Gastrocnemius medialis (tissue), 4 donors: ENCODE data around the gene PPP1R15B. TPM values are rescaled to one million over a fixed set of nuclear protein-coding genes. Genes with fewer than 3 reads are reported as not detected.

ENCODE experiments used
- ATAC-seq, 2 donors: fragments of 150-250 bp; one replicate each; pipeline ENCODE4 v1.9.1; 2016
- DNase-seq, 2 donors: peaks; one replicate each; pipeline ENCODE4 v3.0.0-alpha.2; 2019
- H3K27ac ChIP-seq, 4 donors: fragments of 200-600 bp; sonication (generic); 1 replicate in 1 of 4; 2 replicates in 3 of 4; pipeline ENCODE4 v1.5.1; 2016 to 2018; ENCODE audit warnings: mild to moderate bottlenecking in 2 of 4, moderate library complexity in 1 of 4
- H3K27me3 ChIP-seq, 3 donors: fragments of 200-600 bp; sonication (generic) in 2 of 3; 1 replicate in 1 of 3; 2 replicates in 2 of 3; pipeline versions ENCODE4 v1.5.1 to v1.6.0; 2016 to 2019; ENCODE audit warnings: mild to moderate bottlenecking in 1 of 3, moderate library complexity in 1 of 3
- H3K36me3 ChIP-seq, 2 donors: fragments of 200-600 bp; sonication (generic) in 1 of 2; one replicate each; pipeline ENCODE4 v1.5.1; 2017 to 2018
- H3K4me1 ChIP-seq, 2 donors: fragments of 200-600 bp; sonication (generic) in 1 of 2; one replicate each; pipeline ENCODE4 v1.5.1; 2016 to 2017; ENCODE audit warnings: mild to moderate bottlenecking in 2 of 2
- H3K4me3 ChIP-seq, 4 donors: fragments of 200-600 bp; sonication (generic) in 3 of 4; 1 replicate in 1 of 4; 2 replicates in 3 of 4; pipeline ENCODE4 v1.5.1; 2016 to 2019; ENCODE audit warnings: mild to moderate bottlenecking in 2 of 4
- H3K9me3 ChIP-seq, 3 donors: fragments of 200-600 bp; sonication (generic) in 2 of 3; 1 replicate in 1 of 3; 2 replicates in 2 of 3; pipeline ENCODE4 v1.5.1; 2016 to 2019
- POLR2A ChIP-seq, 2 donors: fragments of 450-650 bp; IDR thresholded peaks; one replicate each; pipeline ENCODE4 v1.6.1; 2017; ENCODE audit warnings: antibody characterized with exemption in 2 of 2, mild to moderate bottlenecking in 2 of 2, moderate library complexity in 2 of 2
- in situ Hi-C, 4 donors: fragments of 200-750 bp; cut with MboI; loops; one replicate each; pipeline versions ENCODE4 v1.15.0 to v1.8.0; 2017; ENCODE audit warnings: low sequenced_read_pairs in 4 of 4
- intact Hi-C: fragments of 100-400 bp; cut with DNase I; formaldehyde crosslinking; loops from one replicate; pipeline ENCODE4 v1.15.1; 2023; ENCODE audit warnings: low total_unique reads
- total RNA-seq, 4 donors: library from RNA; depleted of rRNA; stranded (reverse); fragments of >200 nt; gene quantifications; one replicate each; pipeline versions ENCODE4 v1.1.0 to v1.2.3, GENCODE V29; 2016
- TF ChIP-seq, protein P1 (sequence below), 5 experiments: fragments of 450-650 bp in 3 of 5; fragments of 200-600 bp in 2 of 5; sonication (generic) in 2 of 5; IDR thresholded peaks in 4 of 5; conservative IDR thresholded peaks in 1 of 5; 1 replicate in 4 of 5; 2 replicates in 1 of 5; pipeline ENCODE4 v1.5.1; 2016 to 2019; ENCODE audit warnings: antibody characterized with exemption in 5 of 5, mild to moderate bottlenecking in 3 of 5, moderate library complexity in 3 of 5

The PPP1R15B gene
- total RNA-seq, 4 donors from 2014 or later = 23.8 to 33.0 (median 25.9) TPM

DNA sequence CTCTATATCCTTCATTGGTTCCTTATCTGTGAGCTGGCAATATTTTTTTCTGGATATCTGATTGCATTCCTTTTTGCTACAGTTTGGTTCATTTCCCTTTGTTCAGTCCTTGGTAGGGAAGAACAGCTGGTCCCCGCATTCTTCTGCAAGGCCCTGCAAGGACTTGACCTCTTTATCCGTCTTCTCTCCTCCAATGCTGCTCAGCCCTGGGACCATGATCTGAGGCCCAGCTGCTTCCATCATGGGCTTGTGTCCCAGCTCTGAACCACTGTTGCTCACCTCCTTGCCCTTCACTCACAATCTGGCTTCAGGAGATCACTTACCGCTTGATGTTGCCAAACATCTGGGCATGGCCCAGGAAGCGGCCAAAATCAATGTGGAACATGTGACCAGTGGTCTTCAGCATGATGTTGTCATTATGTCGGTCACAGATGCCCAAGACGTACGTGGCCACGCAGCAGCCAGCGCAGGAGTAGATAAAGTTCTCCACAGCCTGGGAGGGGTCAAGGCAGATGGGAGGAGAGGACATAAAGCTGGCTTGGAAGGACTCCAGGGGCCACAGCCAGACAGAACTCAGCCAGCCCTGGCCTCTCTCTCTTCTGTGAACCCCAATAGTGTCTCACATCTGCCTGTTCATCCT lies 22.6 kb upstream of the PPP1R15B start:
- in situ Hi-C loops (no loop called here), intact Hi-C loops (no loop called here)
- Histone ChIP-seq H3K27ac (peak overlapping the region; percentile 66 to 89 (median 86)), H3K36me3 (peaks cover 0 to 33% of the 10 kb centered on the region in 2 donors), H3K27me3 (no peaks in the 10 kb centered on the region), H3K9me3 (no peaks in the 10 kb centered on the region), H3K4me1 (peaks cover 22 to 50% of the 10 kb centered on the region in 2 donors), H3K4me3 (no peak overlapping the region)
- no peak for DNase-seq
- no peak for TF ChIP-seq POLR2A (IDR thresholded peaks at IDR 0.05)
- TF ChIP-seq, protein P1, sequence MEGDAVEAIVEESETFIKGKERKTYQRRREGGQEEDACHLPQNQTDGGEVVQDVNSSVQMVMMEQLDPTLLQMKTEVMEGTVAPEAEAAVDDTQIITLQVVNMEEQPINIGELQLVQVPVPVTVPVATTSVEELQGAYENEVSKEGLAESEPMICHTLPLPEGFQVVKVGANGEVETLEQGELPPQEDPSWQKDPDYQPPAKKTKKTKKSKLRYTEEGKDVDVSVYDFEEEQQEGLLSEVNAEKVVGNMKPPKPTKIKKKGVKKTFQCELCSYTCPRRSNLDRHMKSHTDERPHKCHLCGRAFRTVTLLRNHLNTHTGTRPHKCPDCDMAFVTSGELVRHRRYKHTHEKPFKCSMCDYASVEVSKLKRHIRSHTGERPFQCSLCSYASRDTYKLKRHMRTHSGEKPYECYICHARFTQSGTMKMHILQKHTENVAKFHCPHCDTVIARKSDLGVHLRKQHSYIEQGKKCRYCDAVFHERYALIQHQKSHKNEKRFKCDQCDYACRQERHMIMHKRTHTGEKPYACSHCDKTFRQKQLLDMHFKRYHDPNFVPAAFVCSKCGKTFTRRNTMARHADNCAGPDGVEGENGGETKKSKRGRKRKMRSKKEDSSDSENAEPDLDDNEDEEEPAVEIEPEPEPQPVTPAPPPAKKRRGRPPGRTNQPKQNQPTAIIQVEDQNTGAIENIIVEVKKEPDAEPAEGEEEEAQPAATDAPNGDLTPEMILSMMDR (IDR thresholded peaks at IDR 0.05 in 4 of 5, conservative IDR thresholded peaks at IDR 0.05 in 1 of 5) = no peak
- no peak for ATAC-seq

DNA sequence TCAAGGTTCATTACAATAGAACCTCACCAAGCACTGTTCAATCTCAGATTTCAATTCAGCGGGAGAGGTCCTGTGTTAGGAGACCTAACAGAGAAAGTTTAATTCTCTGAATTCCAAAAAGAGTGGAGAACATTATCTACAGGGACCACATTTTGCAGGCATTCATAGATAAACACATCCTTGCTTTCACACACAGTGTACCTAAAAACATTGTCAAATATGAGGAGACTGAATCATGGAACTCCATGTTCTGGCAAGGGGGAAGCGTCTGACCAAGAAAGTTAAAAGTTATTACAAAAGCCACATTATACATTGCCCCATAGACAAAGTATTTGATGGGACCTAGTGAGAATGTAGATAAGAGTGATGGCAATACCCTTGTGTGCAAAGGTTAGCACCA lies 21.1 kb upstream of the PPP1R15B start:
- no peak for ATAC-seq
- intact Hi-C loops = no loop called here

DNA sequence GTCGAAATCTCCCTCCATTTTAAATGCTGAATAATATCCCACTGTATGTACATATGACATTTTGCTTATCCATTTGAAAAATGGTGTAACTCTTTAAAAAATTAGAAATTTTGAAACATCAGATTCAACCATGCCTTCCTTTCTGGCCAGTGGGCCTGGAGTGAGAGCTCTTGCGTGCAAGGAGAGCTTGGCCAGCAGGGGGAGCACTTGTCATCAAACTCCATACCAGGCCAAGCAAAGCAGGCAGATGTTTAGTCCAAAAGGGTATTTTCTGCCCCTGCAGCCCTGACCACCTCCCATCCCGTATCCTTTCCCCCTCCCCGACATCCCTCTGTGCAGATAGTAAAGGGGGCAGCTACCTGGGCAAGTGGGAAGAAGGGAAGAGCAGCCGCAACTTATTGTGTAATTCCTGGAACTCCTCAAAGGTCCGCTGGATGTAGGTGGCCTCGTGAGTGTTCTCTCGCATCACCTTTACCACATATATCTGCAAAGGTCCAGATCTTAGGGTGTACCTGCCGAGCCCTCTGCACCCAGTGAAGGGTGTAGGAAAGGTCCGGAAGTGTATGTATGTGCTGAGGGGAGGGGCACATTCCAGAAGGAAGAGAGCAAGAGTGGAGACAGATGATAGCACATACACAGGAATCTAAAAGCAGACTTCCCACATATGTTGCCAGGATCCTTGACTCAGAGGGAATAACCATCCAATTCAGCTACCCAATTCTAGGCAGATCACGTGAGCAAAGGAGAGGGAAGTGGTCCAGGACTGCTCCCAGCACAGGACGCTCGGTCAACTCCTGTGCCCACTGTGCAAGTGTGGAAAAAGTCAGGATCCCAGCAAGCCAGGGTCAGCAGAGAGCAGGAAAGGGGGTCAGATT lies 19.9 kb upstream of the PPP1R15B start:
- H3K27ac ChIP-seq = peak overlapping the region in 3 of 4 donors; percentile 45 to 89 (median 87)

More for the DNA sequence above, 21.1 kb upstream of the PPP1R15B start:
- Histone ChIP-seq H3K4me1 (peaks cover 13 to 37% of the 10 kb centered on the region in 2 donors), H3K27me3 (no peaks in the 10 kb centered on the region), H3K27ac (peak overlapping the region in 3 of 4 donors; percentile 45 to 89 (median 87)), H3K4me3 (no peak overlapping the region), H3K9me3 (no peaks in the 10 kb centered on the region), H3K36me3 (peaks cover 0 to 41% of the 10 kb centered on the region in 2 donors)
- TF ChIP-seq POLR2A (IDR thresholded peaks at IDR 0.05) = no peak
- TF ChIP-seq, protein P1 (IDR thresholded peaks at IDR 0.05 in 4 of 5, conservative IDR thresholded peaks at IDR 0.05 in 1 of 5) = no peak
- in situ Hi-C loops = no loop called here
- no peak for DNase-seq

DNA sequence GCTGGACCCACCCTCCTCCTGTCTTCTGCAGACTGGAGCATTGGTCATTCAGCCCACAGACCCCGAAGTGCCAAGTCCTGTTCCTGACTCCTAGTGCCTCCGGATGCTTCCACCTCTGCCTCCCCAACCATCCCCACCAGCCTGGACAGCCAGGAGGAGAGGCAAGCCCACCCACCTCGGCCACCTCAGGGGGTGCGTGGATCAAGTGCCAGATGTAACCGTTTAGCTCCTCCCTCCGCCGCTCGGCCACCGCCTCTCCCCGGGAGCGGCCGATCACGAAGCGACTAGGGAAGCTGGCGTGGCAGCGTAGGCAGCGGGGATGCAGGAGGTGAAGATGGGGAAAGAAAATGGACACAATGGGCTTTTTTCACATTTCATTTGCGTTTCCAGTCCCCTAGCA lies 18.1 kb upstream of the PPP1R15B start:
- in situ Hi-C loops (no loop called here), intact Hi-C loops (loop anchor here (2.0 kb wide), 1 partner anchor 377 kb away; no protein-coding TSS in a partner anchor)
- Histone ChIP-seq H3K36me3 (peaks cover 0 to 71% of the 10 kb centered on the region in 2 donors), H3K4me3 (no peak overlapping the region), H3K27ac (no peak overlapping the region), H3K4me1 (peaks cover 0 to 10% of the 10 kb centered on the region in 2 donors), H3K27me3 (no peaks in the 10 kb centered on the region), H3K9me3 (no peaks in the 10 kb centered on the region)
- TF ChIP-seq, protein P1 (IDR thresholded peaks at IDR 0.05 in 4 of 5, conservative IDR thresholded peaks at IDR 0.05 in 1 of 5) = no peak
- TF ChIP-seq POLR2A (IDR thresholded peaks at IDR 0.05) = no peak
- DNase-seq = no peak
- ATAC-seq = no peak

More for the DNA sequence above, 19.9 kb upstream of the PPP1R15B start:
- ATAC-seq (peak; percentile 40), DNase-seq (peak; percentile 57 to 72)
- Histone ChIP-seq H3K36me3 (peaks cover 0 to 53% of the 10 kb centered on the region in 2 donors), H3K9me3 (no peaks in the 10 kb centered on the region), H3K27me3 (no peaks in the 10 kb centered on the region), H3K4me1 (peaks cover 9 to 27% of the 10 kb centered on the region in 2 donors), H3K4me3 (no peak overlapping the region)
- intact Hi-C loops (loop anchor here (1.0 to 2.0 kb wide), 2 partner anchors 72 to 375 kb away; no protein-coding TSS in a partner anchor), in situ Hi-C loops (no loop called here)
- TF ChIP-seq, protein P1 (IDR thresholded peaks at IDR 0.05 in 4 of 5, conservative IDR thresholded peaks at IDR 0.05 in 1 of 5) = peak; percentile 73 to 95 (median 90)
- no peak for TF ChIP-seq POLR2A (IDR thresholded peaks at IDR 0.05)
